Measurements from ENCODE around the gene SRCAP.
"Not testable (repeated sequence)": the region's sequence is repeated elsewhere in the genome, so short reads cannot be mapped to it uniquely, and the experiment has no call there.

SRCAP gene

GRCh38 chr16:30694926-30695693 lies 3.9 kb upstream of the SRCAP start:
- no peak for TF ChIP-seq CTCF (IDR thresholded peaks at IDR 0.05; ENCODE audit: poor library complexity, severe bottlenecking)
- no peak for DNase-seq (ENCODE audit: low spot score)
- Histone ChIP-seq H3K27ac (ENCODE audit: poor library complexity, severe bottlenecking) (no peak overlapping the region), H3K27me3 (ENCODE audit: insufficient read depth, poor library complexity, severe bottlenecking) (no peaks in the 10 kb centered on the region), H3K4me1 (ENCODE audit: insufficient read depth, poor library complexity, severe bottlenecking) (no peaks in the 10 kb centered on the region), H3K9me3 (ENCODE audit: severe bottlenecking) (no peaks in the 10 kb centered on the region), H3K36me3 (ENCODE audit: low read depth) (peaks cover 8% of the 10 kb centered on the region), H3K4me3 (ENCODE audit: severe bottlenecking) (no peak overlapping the region)
- ATAC-seq (ENCODE audit: low read depth) = no peak

- H3K27ac ChIP-seq (ENCODE audit: poor library complexity, severe bottlenecking); DNase-seq (ENCODE audit: low spot score); H3K4me1 ChIP-seq (ENCODE audit: insufficient read depth, poor library complexity, severe bottlenecking); H3K4me3 ChIP-seq (ENCODE audit: severe bottlenecking); ATAC-seq (ENCODE audit: low read depth); H3K27me3 ChIP-seq (ENCODE audit: insufficient read depth, poor library complexity, severe bottlenecking); H3K9me3 ChIP-seq (ENCODE audit: severe bottlenecking): not testable (repeated sequence)
- H3K36me3 ChIP-seq (ENCODE audit: low read depth) = peaks cover 22% of the 10 kb centered on the region
These were observed 2.3 kb upstream of the SRCAP start for GRCh38 chr16:30696646-30697045.

DNA sequence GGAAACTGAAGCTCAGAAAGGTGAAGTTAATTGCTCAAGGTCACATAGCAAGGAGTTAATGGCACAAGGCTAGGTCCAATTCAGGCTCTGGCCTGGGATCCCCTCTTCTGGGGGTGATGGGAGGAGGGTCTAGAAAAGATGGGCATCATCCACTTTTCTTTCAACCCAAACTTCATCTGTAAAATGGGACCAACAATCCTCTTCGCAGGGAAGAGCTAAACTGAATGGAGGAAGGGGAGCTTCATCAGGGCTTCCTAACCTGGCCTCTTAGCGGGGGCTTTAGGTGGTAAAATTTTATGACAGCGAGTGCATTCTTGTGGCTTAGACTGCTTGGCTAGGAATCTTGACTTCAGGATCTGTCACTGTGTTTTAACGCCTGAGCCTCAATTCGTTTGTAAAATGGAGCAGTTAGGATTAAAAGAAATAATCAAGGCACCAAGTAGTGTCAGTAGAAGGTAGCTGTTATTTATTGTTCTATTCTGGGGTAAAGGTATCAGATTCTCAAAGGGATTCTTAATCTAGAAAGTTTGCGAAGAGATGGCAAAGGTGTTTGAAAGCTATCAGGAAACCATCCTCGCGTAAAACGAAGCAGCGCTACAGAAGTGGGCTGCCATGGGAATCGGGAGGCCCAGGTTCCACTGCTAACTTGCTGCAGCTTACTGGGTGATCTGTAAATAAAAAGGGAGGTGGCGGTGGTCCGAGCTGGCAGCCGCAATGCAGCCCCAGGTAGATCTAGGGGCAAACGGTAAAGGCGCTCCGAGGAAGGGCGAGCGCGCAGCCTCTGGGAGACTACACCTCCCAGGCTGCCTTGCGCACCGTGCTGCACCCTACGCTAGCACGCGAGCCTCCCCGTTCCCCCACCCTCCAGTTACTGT lies 1.5 kb upstream of the SRCAP start:
- DNase-seq (ENCODE audit: low spot score) = no peak
- TF ChIP-seq CTCF (IDR thresholded peaks at IDR 0.05; ENCODE audit: poor library complexity, severe bottlenecking) = no peak
- ATAC-seq (ENCODE audit: low read depth) = peak; percentile 89
- Histone ChIP-seq H3K27ac (ENCODE audit: poor library complexity, severe bottlenecking) (peak overlapping the region; percentile 88), H3K4me3 (ENCODE audit: severe bottlenecking) (peak overlapping the region; percentile 83), H3K27me3 (ENCODE audit: insufficient read depth, poor library complexity, severe bottlenecking) (no peaks in the 10 kb centered on the region), H3K36me3 (ENCODE audit: low read depth) (peaks cover 28% of the 10 kb centered on the region), H3K4me1 (ENCODE audit: insufficient read depth, poor library complexity, severe bottlenecking) (no peaks in the 10 kb centered on the region), H3K9me3 (ENCODE audit: severe bottlenecking) (no peaks in the 10 kb centered on the region)

DNA sequence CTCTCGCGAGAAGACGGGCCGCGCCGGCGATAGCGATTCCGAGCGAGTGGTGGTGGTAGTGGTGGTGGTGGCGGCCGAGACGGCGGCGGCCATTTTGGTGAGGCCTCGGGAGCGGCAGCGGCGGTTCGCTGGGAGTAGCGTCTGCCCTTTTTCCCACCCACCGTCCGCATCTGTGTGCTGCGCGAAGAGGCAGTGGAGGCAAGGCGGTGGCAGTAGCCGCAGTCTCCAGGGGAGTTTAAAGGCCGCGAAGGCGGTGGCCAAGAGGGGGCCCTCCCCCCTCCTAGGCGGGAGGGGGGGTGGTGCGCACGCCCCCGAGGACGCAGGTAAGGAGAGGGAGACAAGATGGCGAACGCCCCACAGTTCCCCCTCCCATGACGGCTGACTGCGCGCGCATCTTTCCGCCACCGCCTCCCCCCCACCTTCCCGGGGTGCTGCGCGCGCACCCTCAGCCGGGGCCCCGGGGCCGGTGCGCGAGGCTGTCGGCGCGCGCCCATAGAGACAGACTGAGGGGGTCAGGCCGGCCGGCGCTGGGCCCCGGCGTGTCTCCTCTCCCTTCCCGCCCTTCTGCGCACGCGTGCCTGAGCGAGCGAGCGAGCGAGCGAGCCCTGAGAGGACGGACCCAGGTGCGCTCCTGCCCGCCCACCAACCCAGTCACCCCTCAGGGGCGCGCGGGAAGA lies 694 bp upstream of the SRCAP start:
- Histone ChIP-seq H3K27me3 (ENCODE audit: insufficient read depth, poor library complexity, severe bottlenecking) (no peaks in the 10 kb centered on the region), H3K4me1 (ENCODE audit: insufficient read depth, poor library complexity, severe bottlenecking) (no peaks in the 10 kb centered on the region), H3K27ac (ENCODE audit: poor library complexity, severe bottlenecking) (peak overlapping the region; percentile 88), H3K4me3 (ENCODE audit: severe bottlenecking) (peak overlapping the region; percentile 83), H3K36me3 (ENCODE audit: low read depth) (peaks cover 35% of the 10 kb centered on the region), H3K9me3 (ENCODE audit: severe bottlenecking) (no peaks in the 10 kb centered on the region)
- DNase-seq (ENCODE audit: low spot score) (peak; percentile 99), ATAC-seq (ENCODE audit: low read depth) (peak; percentile 61)
- no peak for TF ChIP-seq CTCF (IDR thresholded peaks at IDR 0.05; ENCODE audit: poor library complexity, severe bottlenecking)

DNA sequence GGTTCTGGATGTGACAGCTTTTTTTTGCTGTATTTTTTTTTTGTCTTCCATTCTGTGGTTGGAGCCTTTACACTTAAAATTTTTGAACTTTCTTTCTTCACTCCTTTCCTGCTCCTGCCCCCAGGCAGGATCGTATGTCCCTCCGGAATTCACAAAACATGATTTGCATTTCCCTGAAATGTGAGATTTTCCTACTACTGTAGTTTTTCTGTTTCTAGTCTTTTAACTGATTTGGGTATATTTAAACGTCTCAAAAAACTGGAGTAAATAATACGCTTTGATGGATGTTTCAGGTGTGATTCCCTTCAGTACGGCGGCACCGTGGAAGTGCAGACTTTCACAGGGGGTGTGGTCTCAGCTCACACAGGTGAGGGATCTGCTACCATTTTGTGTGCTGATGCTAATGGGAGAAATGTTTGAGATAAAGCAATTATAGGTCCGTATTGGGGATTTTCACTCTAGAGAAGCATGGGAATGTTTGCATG lies 686 bp downstream of the SRCAP start:
- H3K27ac ChIP-seq (ENCODE audit: poor library complexity, severe bottlenecking) = peak overlapping the region; percentile 88
- ATAC-seq (ENCODE audit: low read depth) = no peak

More for the DNA sequence above, 686 bp downstream of the SRCAP start:
- H3K9me3 ChIP-seq (ENCODE audit: severe bottlenecking) = no peaks in the 10 kb centered on the region
- TF ChIP-seq CTCF (IDR thresholded peaks at IDR 0.05; ENCODE audit: poor library complexity, severe bottlenecking) = no peak
- no peaks in the 10 kb centered on the region for H3K27me3 ChIP-seq (ENCODE audit: insufficient read depth, poor library complexity, severe bottlenecking)
- H3K4me1 ChIP-seq (ENCODE audit: insufficient read depth, poor library complexity, severe bottlenecking) = no peaks in the 10 kb centered on the region
- no peak for DNase-seq (ENCODE audit: low spot score)
- H3K36me3 ChIP-seq (ENCODE audit: low read depth) = peaks cover 49% of the 10 kb centered on the region
- peak overlapping the region; percentile 83 for H3K4me3 ChIP-seq (ENCODE audit: severe bottlenecking)
